ENCODE measurements around the gene RERE.

Gene RERE

DNA sequence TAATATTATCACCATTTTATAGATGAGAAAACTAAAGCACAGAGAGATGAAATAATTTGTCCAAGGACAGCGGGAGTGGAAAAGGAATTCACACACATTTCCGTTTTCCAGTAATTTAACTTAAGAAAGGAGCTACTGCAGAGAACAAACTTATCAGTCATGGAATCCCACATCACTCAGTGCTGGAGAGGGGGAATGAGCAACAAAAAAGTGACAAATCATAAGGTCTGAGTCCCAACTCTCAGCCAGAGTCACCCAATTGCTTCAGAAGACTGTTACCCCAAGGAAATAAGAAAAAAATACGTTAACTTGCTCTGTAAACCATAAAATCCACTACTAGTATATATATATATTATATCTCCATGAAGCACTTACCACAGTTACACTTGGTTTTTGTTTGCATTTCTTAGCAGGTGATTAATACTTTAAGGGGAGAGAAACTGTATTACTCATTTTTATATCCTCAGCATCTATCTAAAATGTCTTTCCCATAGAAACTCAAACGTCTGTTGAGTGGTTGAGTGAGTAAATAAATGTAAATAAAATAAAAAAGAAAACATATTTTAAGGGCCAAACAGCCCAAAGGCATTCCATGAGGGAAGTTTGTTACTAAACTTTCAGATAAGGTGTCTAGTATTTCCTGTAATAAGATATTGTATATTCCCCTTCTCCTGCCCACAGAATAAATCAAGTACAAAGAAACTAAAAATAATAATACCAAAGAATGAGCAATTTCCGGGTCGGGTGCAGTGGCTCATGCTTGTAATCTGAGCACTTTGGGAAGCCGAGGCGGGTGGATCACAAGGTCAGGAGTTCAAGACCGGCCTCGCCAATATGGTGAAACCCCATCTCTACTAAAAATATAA lies 422.8 kb downstream of the RERE start:
- Histone ChIP-seq H3K36me3 (ENCODE audit: control insufficient read depth in 2 of 2, insufficient read depth in 2 of 2, low read length in 2 of 2) (peaks cover 29 to 31% of the 10 kb centered on the region in 2 donors), H3K9me3 (ENCODE audit: control insufficient read depth in 2 of 2, low read length in 2 of 2) (no peaks in the 10 kb centered on the region), H3K4me3 (ENCODE audit: low read length in 2 of 2) (no peak overlapping the region), H3K27me3 (ENCODE audit: control insufficient read depth in 2 of 2, insufficient read depth in 2 of 2, low read length in 2 of 2) (no peaks in the 10 kb centered on the region), H3K4me1 (ENCODE audit: control insufficient read depth in 2 of 2, insufficient read depth in 2 of 2, low read length in 2 of 2) (peaks cover 15 to 19% of the 10 kb centered on the region in 2 donors), H3K9ac (ENCODE audit: low read depth in 1 of 2, low read length in 2 of 2) (no peak overlapping the region), H3K27ac (ENCODE audit: low read depth in 2 of 2, low read length in 2 of 2) (no peak overlapping the region)

- Histone ChIP-seq H3K9me3 (ENCODE audit: control insufficient read depth in 2 of 2, low read length in 2 of 2) (no peaks in the 10 kb centered on the region), H3K4me3 (ENCODE audit: low read length in 2 of 2) (no peak overlapping the region), H3K27ac (ENCODE audit: low read depth in 2 of 2, low read length in 2 of 2) (no peak overlapping the region), H3K4me1 (ENCODE audit: control insufficient read depth in 2 of 2, insufficient read depth in 2 of 2, low read length in 2 of 2) (peaks cover 16 to 18% of the 10 kb centered on the region in 2 donors), H3K9ac (ENCODE audit: low read depth in 1 of 2, low read length in 2 of 2) (no peak overlapping the region), H3K36me3 (ENCODE audit: control insufficient read depth in 2 of 2, insufficient read depth in 2 of 2, low read length in 2 of 2) (peaks cover 33 to 34% of the 10 kb centered on the region in 2 donors), H3K27me3 (ENCODE audit: control insufficient read depth in 2 of 2, insufficient read depth in 2 of 2, low read length in 2 of 2) (no peaks in the 10 kb centered on the region)
Observed at GRCh38 chr1:8392522-8392921, 424.9 kb downstream of the RERE start.

DNA sequence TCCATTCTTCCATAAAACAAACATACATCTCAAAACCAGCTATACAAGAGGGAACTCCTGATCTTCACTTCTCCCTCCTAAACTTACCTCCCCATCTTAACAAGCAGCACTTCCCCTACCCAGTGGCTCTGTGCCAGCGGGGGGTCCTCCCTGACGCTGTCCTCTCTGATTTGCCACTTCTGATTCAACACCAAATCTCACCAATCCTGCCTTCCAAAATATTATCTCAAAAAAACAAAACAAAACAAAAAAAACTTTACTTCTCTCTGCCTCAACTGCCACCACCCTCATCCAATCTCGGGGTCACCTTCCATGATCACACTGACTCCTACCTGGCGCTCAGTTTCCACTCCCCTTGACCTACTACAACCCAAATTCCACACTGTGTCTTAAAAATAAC lies 426.7 kb downstream of the RERE start:
- Histone ChIP-seq H3K36me3 (ENCODE audit: control insufficient read depth in 2 of 2, insufficient read depth in 2 of 2, low read length in 2 of 2) (peaks cover 21 to 29% of the 10 kb centered on the region in 2 donors), H3K4me3 (ENCODE audit: low read length in 2 of 2) (no peak overlapping the region), H3K27ac (ENCODE audit: low read depth in 2 of 2, low read length in 2 of 2) (no peak overlapping the region), H3K9me3 (ENCODE audit: control insufficient read depth in 2 of 2, low read length in 2 of 2) (no peaks in the 10 kb centered on the region), H3K4me1 (ENCODE audit: control insufficient read depth in 2 of 2, insufficient read depth in 2 of 2, low read length in 2 of 2) (peaks cover 8 to 10% of the 10 kb centered on the region in 2 donors), H3K27me3 (ENCODE audit: control insufficient read depth in 2 of 2, insufficient read depth in 2 of 2, low read length in 2 of 2) (no peaks in the 10 kb centered on the region), H3K9ac (ENCODE audit: low read depth in 1 of 2, low read length in 2 of 2) (no peak overlapping the region)

GRCh38 chr1:8389958-8390535 lies 427.4 kb downstream of the RERE start:
- Histone ChIP-seq H3K4me1 (ENCODE audit: control insufficient read depth in 2 of 2, insufficient read depth in 2 of 2, low read length in 2 of 2) (peaks cover 7 to 10% of the 10 kb centered on the region in 2 donors), H3K4me3 (ENCODE audit: low read length in 2 of 2) (no peak overlapping the region), H3K27ac (ENCODE audit: low read depth in 2 of 2, low read length in 2 of 2) (no peak overlapping the region), H3K27me3 (ENCODE audit: control insufficient read depth in 2 of 2, insufficient read depth in 2 of 2, low read length in 2 of 2) (no peaks in the 10 kb centered on the region), H3K9me3 (ENCODE audit: control insufficient read depth in 2 of 2, low read length in 2 of 2) (no peaks in the 10 kb centered on the region), H3K9ac (ENCODE audit: low read depth in 1 of 2, low read length in 2 of 2) (no peak overlapping the region), H3K36me3 (ENCODE audit: control insufficient read depth in 2 of 2, insufficient read depth in 2 of 2, low read length in 2 of 2) (peaks cover 21 to 29% of the 10 kb centered on the region in 2 donors)

DNA sequence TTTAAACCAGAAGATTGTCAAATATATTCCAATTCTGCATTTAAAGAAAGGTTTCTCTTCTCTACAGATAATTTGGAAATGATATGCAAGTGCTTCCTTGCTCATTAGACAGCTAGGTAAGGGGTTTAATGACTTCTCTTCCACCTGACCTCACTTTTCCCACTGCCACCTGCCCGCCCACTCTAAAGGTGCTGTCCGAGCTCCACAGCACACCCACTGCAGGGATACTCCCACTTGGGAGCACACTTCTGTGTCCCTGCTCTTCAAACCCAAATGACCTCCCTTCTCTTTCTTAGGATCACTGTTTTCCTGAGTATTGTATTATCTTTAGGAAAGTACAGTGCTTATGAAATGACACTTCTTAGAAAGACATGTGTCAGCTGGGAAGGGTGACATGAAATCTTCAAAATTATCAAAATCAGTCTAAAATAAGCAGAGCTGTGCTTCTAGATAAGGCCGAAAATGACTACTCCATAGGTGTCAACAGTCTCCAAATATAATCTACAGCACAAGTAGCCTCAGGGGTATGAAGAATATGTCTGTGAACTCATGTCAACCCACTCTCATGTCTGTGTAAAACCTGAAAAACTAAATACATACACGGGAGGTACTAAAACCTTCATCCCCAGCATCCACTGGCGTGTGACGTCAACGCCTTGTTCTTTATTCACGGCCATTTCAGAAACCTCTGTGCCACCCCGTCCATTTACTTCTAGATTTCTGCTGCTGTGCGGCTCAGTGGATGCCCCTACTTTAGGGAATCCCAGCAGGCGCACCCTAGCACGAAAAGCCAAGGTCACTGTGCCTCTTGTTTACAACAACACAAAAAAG lies 428.5 kb downstream of the RERE start:
- H3K27me3 ChIP-seq (ENCODE audit: control insufficient read depth in 2 of 2, insufficient read depth in 2 of 2, low read length in 2 of 2), result no peaks in the 10 kb centered on the region
- no peak overlapping the region for H3K9ac ChIP-seq (ENCODE audit: low read depth in 1 of 2, low read length in 2 of 2)
- no peak overlapping the region for H3K27ac ChIP-seq (ENCODE audit: low read depth in 2 of 2, low read length in 2 of 2)
- no peak overlapping the region for H3K4me3 ChIP-seq (ENCODE audit: low read length in 2 of 2)
- peaks cover 10 to 11% of the 10 kb centered on the region in 2 donors for H3K4me1 ChIP-seq (ENCODE audit: control insufficient read depth in 2 of 2, insufficient read depth in 2 of 2, low read length in 2 of 2)
- no peaks in the 10 kb centered on the region for H3K9me3 ChIP-seq (ENCODE audit: control insufficient read depth in 2 of 2, low read length in 2 of 2)
- peaks cover 30 to 39% of the 10 kb centered on the region in 2 donors for H3K36me3 ChIP-seq (ENCODE audit: control insufficient read depth in 2 of 2, insufficient read depth in 2 of 2, low read length in 2 of 2)

- Histone ChIP-seq H3K9ac (ENCODE audit: low read depth in 1 of 2, low read length in 2 of 2) (no peak overlapping the region), H3K27me3 (ENCODE audit: control insufficient read depth in 2 of 2, insufficient read depth in 2 of 2, low read length in 2 of 2) (no peaks in the 10 kb centered on the region), H3K4me1 (ENCODE audit: control insufficient read depth in 2 of 2, insufficient read depth in 2 of 2, low read length in 2 of 2) (peaks cover 13 to 17% of the 10 kb centered on the region in 2 donors), H3K27ac (ENCODE audit: low read depth in 2 of 2, low read length in 2 of 2) (no peak overlapping the region), H3K4me3 (ENCODE audit: low read length in 2 of 2) (no peak overlapping the region), H3K36me3 (ENCODE audit: control insufficient read depth in 2 of 2, insufficient read depth in 2 of 2, low read length in 2 of 2) (peaks cover 36 to 45% of the 10 kb centered on the region in 2 donors), H3K9me3 (ENCODE audit: control insufficient read depth in 2 of 2, low read length in 2 of 2) (no peaks in the 10 kb centered on the region)
Observed at GRCh38 chr1:8386247-8386646, 431.2 kb downstream of the RERE start.

DNA sequence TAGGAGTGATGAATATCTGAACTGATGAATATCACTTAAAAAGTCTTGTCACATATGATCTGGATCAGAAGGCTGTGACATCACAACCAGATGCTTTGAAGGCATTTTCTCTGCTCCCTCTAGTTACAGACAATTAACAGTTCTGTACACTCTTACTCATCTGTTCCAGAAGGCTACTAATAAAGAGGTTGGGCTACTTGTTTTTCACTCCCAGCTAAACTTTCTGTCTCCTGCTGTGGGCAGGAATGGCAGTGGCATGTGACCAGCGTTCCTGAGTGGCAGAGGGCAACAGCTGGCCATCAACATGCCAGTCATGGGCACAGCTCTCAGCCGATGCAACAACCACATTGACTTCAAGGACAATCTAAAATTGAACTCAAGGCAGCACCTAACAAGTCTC lies 432.9 kb downstream of the RERE start:
- Histone ChIP-seq H3K27ac (ENCODE audit: low read depth in 2 of 2, low read length in 2 of 2) (no peak overlapping the region), H3K4me1 (ENCODE audit: control insufficient read depth in 2 of 2, insufficient read depth in 2 of 2, low read length in 2 of 2) (peaks cover 13 to 17% of the 10 kb centered on the region in 2 donors), H3K4me3 (ENCODE audit: low read length in 2 of 2) (no peak overlapping the region), H3K27me3 (ENCODE audit: control insufficient read depth in 2 of 2, insufficient read depth in 2 of 2, low read length in 2 of 2) (no peaks in the 10 kb centered on the region), H3K9me3 (ENCODE audit: control insufficient read depth in 2 of 2, low read length in 2 of 2) (no peaks in the 10 kb centered on the region), H3K36me3 (ENCODE audit: control insufficient read depth in 2 of 2, insufficient read depth in 2 of 2, low read length in 2 of 2) (peaks cover 40 to 41% of the 10 kb centered on the region in 2 donors), H3K9ac (ENCODE audit: low read depth in 1 of 2, low read length in 2 of 2) (no peak overlapping the region)

DNA sequence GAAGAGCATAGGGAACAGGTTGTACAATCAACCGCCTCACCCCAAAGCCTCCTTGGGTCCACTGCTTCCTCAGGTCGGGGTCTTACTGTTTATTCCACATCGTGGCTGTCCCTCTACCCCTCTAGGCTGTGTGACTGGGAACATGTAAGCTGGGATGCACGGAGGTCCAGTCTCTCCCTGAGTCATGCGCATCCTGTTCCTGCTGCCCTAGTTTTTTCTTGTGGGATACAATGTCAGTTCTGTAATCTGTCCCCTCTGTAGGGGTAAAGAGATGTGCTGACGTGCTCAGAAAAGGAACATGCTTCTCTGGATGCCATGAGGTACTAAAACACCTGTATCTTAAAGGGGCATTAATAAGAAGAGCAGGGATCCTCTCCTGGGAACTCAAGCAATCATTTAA lies 433.4 kb downstream of the RERE start:
- Histone ChIP-seq H3K9me3 (ENCODE audit: control insufficient read depth in 2 of 2, low read length in 2 of 2) (no peaks in the 10 kb centered on the region), H3K36me3 (ENCODE audit: control insufficient read depth in 2 of 2, insufficient read depth in 2 of 2, low read length in 2 of 2) (peaks cover 35 to 36% of the 10 kb centered on the region in 2 donors), H3K27ac (ENCODE audit: low read depth in 2 of 2, low read length in 2 of 2) (no peak overlapping the region), H3K9ac (ENCODE audit: low read depth in 1 of 2, low read length in 2 of 2) (no peak overlapping the region), H3K4me3 (ENCODE audit: low read length in 2 of 2) (no peak overlapping the region), H3K27me3 (ENCODE audit: control insufficient read depth in 2 of 2, insufficient read depth in 2 of 2, low read length in 2 of 2) (no peaks in the 10 kb centered on the region), H3K4me1 (ENCODE audit: control insufficient read depth in 2 of 2, insufficient read depth in 2 of 2, low read length in 2 of 2) (peaks cover 14 to 20% of the 10 kb centered on the region in 2 donors)

DNA sequence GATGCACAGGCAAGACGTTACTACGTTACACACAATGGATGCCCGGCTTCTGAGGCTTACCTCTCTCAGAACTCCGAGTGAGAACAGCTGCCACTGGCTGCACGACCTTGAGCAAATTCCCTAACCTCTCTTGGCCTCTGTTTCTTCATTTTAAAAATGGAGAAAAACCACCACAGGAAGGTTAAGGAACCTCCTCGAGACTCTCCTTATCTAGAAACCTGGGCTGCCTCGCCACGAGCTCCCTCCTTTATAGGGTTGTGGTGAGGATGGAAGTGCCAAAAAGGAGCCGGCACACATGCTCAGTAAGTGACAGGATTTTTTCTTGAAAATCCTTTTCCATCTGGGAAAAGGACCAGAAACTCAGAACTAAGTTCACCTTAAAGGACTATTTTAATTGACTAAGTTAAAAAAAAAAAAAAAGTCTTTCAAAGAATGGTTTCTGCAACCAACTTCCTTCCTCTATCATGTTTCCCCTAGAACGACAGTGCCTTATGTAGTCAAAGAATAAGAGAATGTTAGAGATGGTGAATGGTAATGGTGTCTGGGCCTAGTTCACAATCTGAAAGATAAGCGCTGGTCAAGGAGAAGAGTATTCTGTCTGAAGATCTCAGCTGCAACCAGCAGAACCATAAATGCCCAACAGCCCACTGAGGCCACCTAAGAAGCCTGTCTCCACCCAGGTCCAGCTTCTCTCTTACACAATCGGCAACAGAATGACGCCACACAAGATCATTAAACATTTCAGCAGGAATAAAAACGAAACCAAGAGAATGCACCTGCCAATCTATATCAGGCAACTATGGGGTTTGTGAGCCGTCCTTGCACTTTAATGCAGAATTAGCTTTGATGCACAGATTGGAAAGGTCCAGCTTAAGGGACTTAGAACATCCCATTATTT lies 434.6 kb downstream of the RERE start:
- Histone ChIP-seq H3K27ac (ENCODE audit: low read depth in 2 of 2, low read length in 2 of 2) (no peak overlapping the region), H3K9ac (ENCODE audit: low read depth in 1 of 2, low read length in 2 of 2) (no peak overlapping the region), H3K36me3 (ENCODE audit: control insufficient read depth in 2 of 2, insufficient read depth in 2 of 2, low read length in 2 of 2) (peaks cover 33 to 37% of the 10 kb centered on the region in 2 donors), H3K27me3 (ENCODE audit: control insufficient read depth in 2 of 2, insufficient read depth in 2 of 2, low read length in 2 of 2) (no peaks in the 10 kb centered on the region), H3K9me3 (ENCODE audit: control insufficient read depth in 2 of 2, low read length in 2 of 2) (no peaks in the 10 kb centered on the region), H3K4me3 (ENCODE audit: low read length in 2 of 2) (no peak overlapping the region), H3K4me1 (ENCODE audit: control insufficient read depth in 2 of 2, insufficient read depth in 2 of 2, low read length in 2 of 2) (peaks cover 19 to 27% of the 10 kb centered on the region in 2 donors)
